ENCODE measurements around the gene NR2C2. TPM values are rescaled to one million over a fixed set of nuclear protein-coding genes. Genes with fewer than 3 reads are reported as not detected.

NR2C2 gene
- total RNA-seq, 1 experiment from 2014 or later = 41.5 TPM

GRCh38 chr3:14906355-14906971 lies 40.9 kb upstream of the NR2C2 start:
- no TSS peak for BruUV-seq (replicated peaks)
- Mint-ChIP-seq H3K36me3 (ENCODE audit: insufficient read depth, unreplicated experiment) (no peaks in the 10 kb centered on the region), H3K27me3 (ENCODE audit: unreplicated experiment) (peaks cover 55% of the 10 kb centered on the region), H3K27ac (ENCODE audit: unreplicated experiment) (no peak overlapping the region), H3K4me3 (ENCODE audit: low read depth, unreplicated experiment) (no peak overlapping the region), H3K9me3 (ENCODE audit: low read depth, unreplicated experiment) (peaks cover 11% of the 10 kb centered on the region), H3K4me1 (ENCODE audit: low read depth, unreplicated experiment) (no peaks in the 10 kb centered on the region)
- no peak for DNase-seq
- CTCF ChIA-PET = no interaction called here
- TF ChIP-seq, protein P1, sequence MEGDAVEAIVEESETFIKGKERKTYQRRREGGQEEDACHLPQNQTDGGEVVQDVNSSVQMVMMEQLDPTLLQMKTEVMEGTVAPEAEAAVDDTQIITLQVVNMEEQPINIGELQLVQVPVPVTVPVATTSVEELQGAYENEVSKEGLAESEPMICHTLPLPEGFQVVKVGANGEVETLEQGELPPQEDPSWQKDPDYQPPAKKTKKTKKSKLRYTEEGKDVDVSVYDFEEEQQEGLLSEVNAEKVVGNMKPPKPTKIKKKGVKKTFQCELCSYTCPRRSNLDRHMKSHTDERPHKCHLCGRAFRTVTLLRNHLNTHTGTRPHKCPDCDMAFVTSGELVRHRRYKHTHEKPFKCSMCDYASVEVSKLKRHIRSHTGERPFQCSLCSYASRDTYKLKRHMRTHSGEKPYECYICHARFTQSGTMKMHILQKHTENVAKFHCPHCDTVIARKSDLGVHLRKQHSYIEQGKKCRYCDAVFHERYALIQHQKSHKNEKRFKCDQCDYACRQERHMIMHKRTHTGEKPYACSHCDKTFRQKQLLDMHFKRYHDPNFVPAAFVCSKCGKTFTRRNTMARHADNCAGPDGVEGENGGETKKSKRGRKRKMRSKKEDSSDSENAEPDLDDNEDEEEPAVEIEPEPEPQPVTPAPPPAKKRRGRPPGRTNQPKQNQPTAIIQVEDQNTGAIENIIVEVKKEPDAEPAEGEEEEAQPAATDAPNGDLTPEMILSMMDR (IDR thresholded peaks at IDR 0.05; ENCODE audit: unreplicated experiment) = no peak
- intact Hi-C loops (cut with micrococcal nuclease; ENCODE audit: unreplicated experiment) = no loop called here

DNA sequence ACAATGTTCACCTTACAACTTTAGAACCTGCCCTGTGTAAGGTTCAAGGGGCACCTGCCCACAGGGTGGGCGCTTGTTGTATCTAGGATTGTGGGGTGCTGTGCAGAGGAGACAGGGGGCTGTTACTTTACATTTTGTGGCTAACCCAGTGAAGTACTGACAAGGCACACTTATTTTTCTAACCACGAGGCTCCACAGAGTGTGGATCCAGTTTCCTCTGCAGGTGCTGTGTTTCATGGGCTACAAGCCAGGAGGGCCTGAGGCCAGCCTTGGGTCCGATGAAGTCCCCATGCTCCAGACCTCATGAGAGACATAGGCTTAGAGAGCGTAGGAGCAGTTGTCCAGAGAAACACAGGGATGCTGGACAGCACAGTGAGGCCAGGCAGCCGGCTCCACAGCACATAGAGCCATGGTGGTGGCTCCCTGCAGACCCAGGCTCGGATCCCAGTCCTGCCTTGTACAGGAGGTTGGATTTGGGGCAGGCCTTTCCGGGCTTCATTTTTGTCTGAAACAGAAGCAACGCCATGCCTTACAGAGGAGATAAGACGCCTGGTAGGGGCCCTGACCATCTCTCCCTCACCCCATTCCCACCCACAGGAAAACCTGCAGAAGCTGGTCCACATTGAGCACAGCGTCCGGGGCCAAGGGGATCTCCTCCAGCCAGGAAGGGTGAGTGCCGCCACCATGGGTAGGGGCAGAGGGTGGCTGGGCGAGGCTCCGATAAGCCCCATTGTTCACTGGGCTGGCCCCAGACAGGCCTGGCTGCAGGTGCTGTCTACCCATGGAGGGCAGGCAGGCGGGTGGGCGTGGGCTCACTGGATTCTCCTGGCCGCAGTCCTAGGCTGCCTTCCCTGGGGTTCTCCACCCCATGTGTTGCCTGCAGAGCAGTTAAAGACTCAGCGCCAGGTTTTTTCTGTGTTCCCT lies 40.1 kb upstream of the NR2C2 start:
- no TSS peak for BruUV-seq (replicated peaks)
- Mint-ChIP-seq H3K36me3 (ENCODE audit: insufficient read depth, unreplicated experiment) (no peaks in the 10 kb centered on the region), H3K4me3 (ENCODE audit: low read depth, unreplicated experiment) (no peak overlapping the region)

DNA sequence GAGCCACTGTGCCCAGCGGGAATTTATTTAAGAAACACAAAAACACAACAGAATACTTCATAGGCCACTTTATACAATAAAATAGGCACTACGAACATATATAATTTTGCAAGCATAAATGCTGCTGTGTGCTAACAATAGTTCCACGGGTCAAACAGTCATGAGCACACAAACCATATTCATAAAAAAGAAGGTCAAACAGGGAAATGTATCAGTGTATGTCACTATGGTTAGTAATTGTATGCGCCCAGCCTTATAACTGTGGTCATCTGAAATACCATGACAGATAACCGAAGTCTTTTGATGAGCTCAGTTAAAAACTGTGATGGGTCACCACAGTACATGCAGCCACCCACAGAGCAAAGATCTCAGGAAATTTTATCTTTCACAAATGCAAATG lies 38.1 kb upstream of the NR2C2 start:
- CTCF ChIA-PET = no interaction called here
- intact Hi-C loops (cut with micrococcal nuclease; ENCODE audit: unreplicated experiment) = no loop called here
- Mint-ChIP-seq H3K27me3 (ENCODE audit: unreplicated experiment) (peaks cover 61% of the 10 kb centered on the region), H3K27ac (ENCODE audit: unreplicated experiment) (no peak overlapping the region), H3K4me3 (ENCODE audit: low read depth, unreplicated experiment) (no peak overlapping the region), H3K4me1 (ENCODE audit: low read depth, unreplicated experiment) (no peaks in the 10 kb centered on the region), H3K9me3 (ENCODE audit: low read depth, unreplicated experiment) (peaks cover 11% of the 10 kb centered on the region), H3K36me3 (ENCODE audit: insufficient read depth, unreplicated experiment) (no peaks in the 10 kb centered on the region)
- TF ChIP-seq, protein P1 (IDR thresholded peaks at IDR 0.05; ENCODE audit: unreplicated experiment) = no peak
- no peak for DNase-seq
- BruUV-seq (replicated peaks) = no TSS peak

More for the DNA sequence above, 40.1 kb upstream of the NR2C2 start:
- DNase-seq = no peak
- CTCF ChIA-PET = no interaction called here
- TF ChIP-seq, protein P1 (IDR thresholded peaks at IDR 0.05; ENCODE audit: unreplicated experiment) = no peak
- H3K9me3 Mint-ChIP-seq (ENCODE audit: low read depth, unreplicated experiment) = peaks cover 11% of the 10 kb centered on the region
- H3K27ac Mint-ChIP-seq (ENCODE audit: unreplicated experiment) = no peak overlapping the region
- H3K4me1 Mint-ChIP-seq (ENCODE audit: low read depth, unreplicated experiment) = no peaks in the 10 kb centered on the region
- intact Hi-C loops (cut with micrococcal nuclease; ENCODE audit: unreplicated experiment) = no loop called here
- H3K27me3 Mint-ChIP-seq (ENCODE audit: unreplicated experiment) = peaks cover 55% of the 10 kb centered on the region

DNA sequence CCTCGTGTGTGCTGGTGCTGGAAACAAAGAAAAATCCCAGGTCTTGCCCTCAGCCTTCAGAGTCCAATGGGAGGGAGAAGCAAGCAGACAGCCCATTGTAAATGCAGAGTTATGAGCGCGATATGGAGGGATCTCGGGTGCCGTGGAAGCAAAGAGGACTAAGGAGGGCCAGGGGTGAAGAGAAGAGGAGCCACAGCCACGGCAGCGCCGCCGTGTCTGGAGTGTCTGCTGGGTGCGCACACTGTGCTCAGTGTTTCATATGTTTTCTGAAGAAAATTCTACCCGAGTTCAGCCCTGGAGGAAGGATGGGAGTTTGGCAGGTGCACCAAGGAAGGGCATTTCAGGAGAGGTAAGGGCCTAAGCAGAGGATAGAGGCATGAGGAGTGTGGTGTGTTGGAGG lies 35.7 kb upstream of the NR2C2 start:
- Mint-ChIP-seq H3K27me3 (ENCODE audit: unreplicated experiment) (peaks cover 61% of the 10 kb centered on the region), H3K9me3 (ENCODE audit: low read depth, unreplicated experiment) (no peaks in the 10 kb centered on the region), H3K4me1 (ENCODE audit: low read depth, unreplicated experiment) (no peaks in the 10 kb centered on the region), H3K36me3 (ENCODE audit: insufficient read depth, unreplicated experiment) (no peaks in the 10 kb centered on the region), H3K4me3 (ENCODE audit: low read depth, unreplicated experiment) (no peak overlapping the region), H3K27ac (ENCODE audit: unreplicated experiment) (no peak overlapping the region)
- no peak for DNase-seq
- CTCF ChIA-PET = no interaction called here
- intact Hi-C loops (cut with micrococcal nuclease; ENCODE audit: unreplicated experiment) = no loop called here
- TF ChIP-seq, protein P1 (IDR thresholded peaks at IDR 0.05; ENCODE audit: unreplicated experiment) = no peak
- BruUV-seq (replicated peaks) = no TSS peak
